ENCODE data around the gene CELSR1.

CELSR1 gene

DNA sequence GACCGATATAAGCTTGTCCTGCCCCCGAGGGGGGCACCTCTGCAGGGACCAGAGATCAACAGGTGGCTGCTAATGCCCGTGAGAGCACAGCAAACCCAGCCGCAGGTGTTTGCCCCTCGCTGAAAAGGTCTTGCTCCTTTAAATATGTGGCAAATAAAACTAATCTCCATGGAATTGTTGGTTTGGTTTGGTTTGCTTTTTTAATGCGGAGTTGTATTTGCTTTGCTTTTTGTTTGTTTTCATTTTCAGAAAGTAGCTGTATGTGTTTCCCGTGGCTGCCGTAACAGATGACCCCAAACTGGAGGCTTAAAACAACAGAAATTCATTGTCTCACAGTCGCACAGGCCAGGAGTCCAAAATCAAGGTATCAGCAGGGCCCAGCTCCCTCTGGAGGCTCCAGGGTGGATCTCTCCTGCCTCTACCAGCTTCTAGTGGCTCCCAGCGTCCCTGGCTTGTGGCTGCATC is 93.0 kb downstream of the CELSR1 start:
- no peaks in the 10 kb centered on the region for H3K27me3 ChIP-seq (ENCODE audit: control insufficient read depth in 1 of 2, insufficient read depth in 2 of 2, low read length in 2 of 2)
- H3K4me1 ChIP-seq (ENCODE audit: control insufficient read depth in 1 of 2, insufficient read depth in 2 of 2, low read length in 2 of 2), result no peaks in the 10 kb centered on the region
- H3K9me3 ChIP-seq (ENCODE audit: control insufficient read depth in 1 of 2, low read length in 2 of 2), result no peaks in the 10 kb centered on the region
- no peak overlapping the region for H3K27ac ChIP-seq (ENCODE audit: low read depth, low read length)
- no peak overlapping the region for H3K9ac ChIP-seq (ENCODE audit: low read depth in 1 of 2, low read length in 2 of 2)
- no peak overlapping the region for H3K4me3 ChIP-seq (ENCODE audit: low read depth in 1 of 2, low read length in 2 of 2)
- H3K36me3 ChIP-seq (ENCODE audit: control insufficient read depth in 1 of 2, insufficient read depth in 2 of 2, low read length in 2 of 2), result no peaks in the 10 kb centered on the region

DNA sequence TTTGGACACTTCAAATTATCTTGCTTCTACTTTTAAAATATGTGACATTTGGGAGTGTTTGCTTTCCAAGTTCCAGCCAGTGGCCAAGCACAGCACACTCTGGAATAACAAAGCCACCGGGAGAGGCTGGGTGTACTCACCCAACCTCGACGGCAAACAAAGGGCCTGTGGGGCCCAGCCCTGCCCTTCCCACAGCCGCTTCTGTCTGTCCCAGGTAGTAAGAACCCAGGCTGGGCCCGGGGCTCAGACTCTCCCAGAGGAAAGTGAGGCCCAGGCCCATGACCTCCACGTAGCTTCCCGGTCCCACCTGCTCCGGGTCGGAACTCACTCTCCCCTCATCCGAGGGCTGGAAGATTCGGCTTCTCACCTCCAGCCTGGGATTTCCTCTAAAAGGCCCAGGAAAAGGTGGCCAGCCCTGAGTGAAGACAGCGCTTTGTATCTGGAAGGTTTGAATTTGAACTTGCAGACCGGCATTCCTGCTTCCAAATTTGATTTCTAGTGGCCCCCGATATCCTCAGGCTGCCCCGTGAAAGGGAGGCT is 93.5 kb downstream of the CELSR1 start:
- H3K27ac ChIP-seq (ENCODE audit: low read depth, low read length), result no peak overlapping the region
- H3K4me1 ChIP-seq (ENCODE audit: control insufficient read depth in 1 of 2, insufficient read depth in 2 of 2, low read length in 2 of 2), result no peaks in the 10 kb centered on the region
- no peaks in the 10 kb centered on the region for H3K27me3 ChIP-seq (ENCODE audit: control insufficient read depth in 1 of 2, insufficient read depth in 2 of 2, low read length in 2 of 2)
- H3K4me3 ChIP-seq (ENCODE audit: low read depth in 1 of 2, low read length in 2 of 2), result no peak overlapping the region
- H3K9ac ChIP-seq (ENCODE audit: low read depth in 1 of 2, low read length in 2 of 2), result no peak overlapping the region
- no peaks in the 10 kb centered on the region for H3K9me3 ChIP-seq (ENCODE audit: control insufficient read depth in 1 of 2, low read length in 2 of 2)
- H3K36me3 ChIP-seq (ENCODE audit: control insufficient read depth in 1 of 2, insufficient read depth in 2 of 2, low read length in 2 of 2), result no peaks in the 10 kb centered on the region

DNA sequence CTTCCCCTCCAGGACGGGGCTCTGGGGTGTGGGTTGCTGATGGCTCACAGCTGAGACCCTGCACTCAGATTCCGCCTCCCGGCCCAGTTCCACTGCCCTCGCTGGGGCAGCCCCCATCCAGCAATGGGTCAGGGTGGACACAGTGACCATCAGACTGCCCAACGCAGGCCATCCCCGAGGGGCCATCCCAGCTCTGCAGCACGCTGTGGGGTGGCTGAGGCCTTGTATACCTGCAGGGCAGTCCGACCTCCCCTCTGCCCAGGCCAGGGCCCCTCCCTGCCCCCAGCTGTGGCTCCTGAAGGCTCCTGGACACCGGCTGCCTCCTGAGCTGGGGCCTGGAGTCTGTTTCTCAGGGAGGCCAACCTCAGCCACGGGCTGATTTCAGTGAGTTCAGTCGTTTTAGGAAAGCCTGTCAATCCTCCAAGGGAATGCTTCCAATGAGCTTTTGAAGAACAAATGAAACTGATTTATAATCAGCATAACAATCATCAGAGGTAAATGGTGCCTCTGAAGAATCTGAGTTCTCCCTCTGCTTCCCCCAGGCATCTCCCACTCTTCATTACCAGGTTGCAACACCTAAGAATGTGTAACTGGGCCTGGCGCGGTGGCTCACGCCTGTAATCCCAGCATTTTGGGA is 95.1 kb downstream of the CELSR1 start:
- Histone ChIP-seq H3K9ac (ENCODE audit: low read depth in 1 of 2, low read length in 2 of 2) (no peak overlapping the region), H3K27me3 (ENCODE audit: control insufficient read depth in 1 of 2, insufficient read depth in 2 of 2, low read length in 2 of 2) (no peaks in the 10 kb centered on the region), H3K36me3 (ENCODE audit: control insufficient read depth in 1 of 2, insufficient read depth in 2 of 2, low read length in 2 of 2) (no peaks in the 10 kb centered on the region), H3K9me3 (ENCODE audit: control insufficient read depth in 1 of 2, low read length in 2 of 2) (no peaks in the 10 kb centered on the region), H3K4me1 (ENCODE audit: control insufficient read depth in 1 of 2, insufficient read depth in 2 of 2, low read length in 2 of 2) (no peaks in the 10 kb centered on the region), H3K4me3 (ENCODE audit: low read depth in 1 of 2, low read length in 2 of 2) (no peak overlapping the region), H3K27ac (ENCODE audit: low read depth, low read length) (no peak overlapping the region)

DNA sequence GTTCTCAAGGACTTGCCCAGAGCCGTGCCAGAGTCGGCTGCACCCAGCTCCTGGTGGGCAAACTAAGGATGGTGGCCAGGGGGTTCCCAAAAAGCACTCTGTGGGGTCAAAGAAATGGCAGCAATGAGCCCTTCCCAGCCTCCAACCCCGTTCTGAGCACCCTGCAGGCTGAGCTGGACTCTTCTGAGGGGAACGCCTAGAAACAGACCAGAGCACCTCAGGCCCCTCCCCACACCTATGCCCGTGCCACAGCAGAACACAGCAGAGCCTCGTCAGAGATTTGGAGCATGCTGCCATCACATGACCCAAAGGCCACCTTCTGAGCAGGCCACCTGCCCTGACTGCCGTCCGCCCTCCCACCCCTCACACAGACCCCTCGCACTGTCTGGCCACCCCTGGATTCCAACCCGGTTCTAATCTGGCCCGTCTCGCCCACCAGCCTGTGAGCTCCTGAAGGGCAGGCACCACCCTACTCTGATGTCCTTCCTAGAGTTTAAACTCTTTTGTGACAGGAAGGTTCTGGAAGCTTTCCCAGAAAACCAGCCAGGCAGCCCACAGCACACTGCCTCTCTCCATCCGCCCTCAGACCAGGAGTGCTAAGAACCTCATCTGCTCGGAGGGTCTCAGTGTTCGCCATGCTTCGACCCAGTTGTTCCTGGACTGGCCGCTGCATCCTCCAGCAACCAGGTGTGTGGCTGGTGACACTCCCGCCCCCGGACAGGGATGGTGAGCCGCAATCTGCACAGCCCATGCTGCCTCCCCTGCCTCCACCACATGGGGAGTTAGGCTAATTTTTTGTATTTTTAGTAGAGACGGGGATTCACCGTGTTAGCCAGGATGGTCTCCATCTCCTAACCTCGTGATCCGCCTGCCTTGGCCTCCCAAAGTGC is 97.6 kb downstream of the CELSR1 start:
- Histone ChIP-seq H3K36me3 (ENCODE audit: control insufficient read depth in 1 of 2, insufficient read depth in 2 of 2, low read length in 2 of 2) (no peaks in the 10 kb centered on the region), H3K9ac (ENCODE audit: low read depth in 1 of 2, low read length in 2 of 2) (no peak overlapping the region), H3K27me3 (ENCODE audit: control insufficient read depth in 1 of 2, insufficient read depth in 2 of 2, low read length in 2 of 2) (no peaks in the 10 kb centered on the region), H3K4me3 (ENCODE audit: low read depth in 1 of 2, low read length in 2 of 2) (no peak overlapping the region), H3K9me3 (ENCODE audit: control insufficient read depth in 1 of 2, low read length in 2 of 2) (no peaks in the 10 kb centered on the region), H3K27ac (ENCODE audit: low read depth, low read length) (no peak overlapping the region), H3K4me1 (ENCODE audit: control insufficient read depth in 1 of 2, insufficient read depth in 2 of 2, low read length in 2 of 2) (no peaks in the 10 kb centered on the region)

DNA sequence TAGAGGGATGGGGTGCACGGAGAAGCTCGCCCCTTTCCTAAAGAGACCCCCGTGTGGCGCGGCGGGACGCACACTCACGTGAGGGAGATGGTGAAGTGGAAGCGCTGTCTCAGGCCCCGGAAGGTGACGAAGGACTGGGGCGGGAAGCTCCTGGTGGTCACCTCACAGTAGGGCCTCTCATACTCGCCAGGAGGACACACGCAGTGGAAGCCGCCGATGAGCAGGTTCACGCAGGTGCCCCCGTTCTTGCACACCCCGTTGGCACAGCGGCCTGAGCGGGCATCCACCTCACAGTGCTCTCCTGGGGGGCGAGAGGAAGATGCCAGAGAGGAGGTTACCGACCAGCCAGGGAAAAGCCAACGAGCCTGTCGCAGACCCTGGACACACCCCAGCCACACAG is 98.3 kb downstream of the CELSR1 start:
- no peak overlapping the region for H3K27ac ChIP-seq (ENCODE audit: low read depth, low read length)

DNA sequence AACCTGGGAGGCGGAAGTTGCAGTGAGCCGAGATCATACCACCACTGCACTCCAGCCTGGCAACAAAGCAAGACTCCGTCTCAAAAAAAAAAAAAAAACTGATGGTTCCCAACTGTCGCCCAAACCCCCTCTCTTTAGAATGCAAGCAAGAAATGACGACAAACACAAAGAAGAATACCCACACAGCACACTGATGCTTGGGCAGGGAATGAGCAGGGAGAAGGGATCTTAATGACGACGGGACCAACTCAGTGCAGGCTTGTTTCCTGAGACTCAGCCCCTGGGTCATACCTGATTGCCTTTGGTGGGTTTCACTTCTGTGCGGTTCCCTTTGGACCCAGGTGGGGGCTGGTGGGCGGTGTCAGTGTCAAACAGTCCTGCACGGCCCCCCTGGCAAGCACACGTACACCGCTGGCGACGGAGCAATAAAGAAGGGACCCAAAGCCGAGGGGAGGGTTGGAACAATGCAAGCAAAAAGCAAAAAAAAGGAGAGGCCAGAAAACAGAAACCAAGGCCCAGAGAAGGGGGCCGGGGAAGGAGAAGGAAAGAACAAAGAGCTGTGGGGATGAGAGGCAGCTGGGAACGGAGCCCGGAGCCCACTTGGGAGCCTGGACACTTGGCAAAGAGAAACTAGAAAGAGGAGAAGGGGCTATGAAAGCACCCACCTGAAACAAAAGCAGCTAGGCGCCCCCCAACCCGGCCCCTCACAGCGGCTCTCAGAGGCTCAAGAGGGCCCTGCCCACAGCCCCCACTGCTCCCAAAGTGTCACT is 99.6 kb downstream of the CELSR1 start:
- Histone ChIP-seq H3K4me3 (ENCODE audit: low read depth in 1 of 2, low read length in 2 of 2) (no peak overlapping the region), H3K4me1 (ENCODE audit: control insufficient read depth in 1 of 2, insufficient read depth in 2 of 2, low read length in 2 of 2) (peaks cover 0 to under 1% of the 10 kb centered on the region in 2 donors), H3K27me3 (ENCODE audit: control insufficient read depth in 1 of 2, insufficient read depth in 2 of 2, low read length in 2 of 2) (no peaks in the 10 kb centered on the region), H3K9me3 (ENCODE audit: control insufficient read depth in 1 of 2, low read length in 2 of 2) (no peaks in the 10 kb centered on the region), H3K36me3 (ENCODE audit: control insufficient read depth in 1 of 2, insufficient read depth in 2 of 2, low read length in 2 of 2) (no peaks in the 10 kb centered on the region), H3K9ac (ENCODE audit: low read depth in 1 of 2, low read length in 2 of 2) (no peak overlapping the region), H3K27ac (ENCODE audit: low read depth, low read length) (no peak overlapping the region)

More for the DNA sequence above, 98.3 kb downstream of the CELSR1 start:
- H3K9me3 ChIP-seq (ENCODE audit: control insufficient read depth in 1 of 2, low read length in 2 of 2), result no peaks in the 10 kb centered on the region
- no peaks in the 10 kb centered on the region for H3K4me1 ChIP-seq (ENCODE audit: control insufficient read depth in 1 of 2, insufficient read depth in 2 of 2, low read length in 2 of 2)
- no peak overlapping the region for H3K9ac ChIP-seq (ENCODE audit: low read depth in 1 of 2, low read length in 2 of 2)
- no peak overlapping the region for H3K4me3 ChIP-seq (ENCODE audit: low read depth in 1 of 2, low read length in 2 of 2)
- no peaks in the 10 kb centered on the region for H3K27me3 ChIP-seq (ENCODE audit: control insufficient read depth in 1 of 2, insufficient read depth in 2 of 2, low read length in 2 of 2)
- no peaks in the 10 kb centered on the region for H3K36me3 ChIP-seq (ENCODE audit: control insufficient read depth in 1 of 2, insufficient read depth in 2 of 2, low read length in 2 of 2)

DNA sequence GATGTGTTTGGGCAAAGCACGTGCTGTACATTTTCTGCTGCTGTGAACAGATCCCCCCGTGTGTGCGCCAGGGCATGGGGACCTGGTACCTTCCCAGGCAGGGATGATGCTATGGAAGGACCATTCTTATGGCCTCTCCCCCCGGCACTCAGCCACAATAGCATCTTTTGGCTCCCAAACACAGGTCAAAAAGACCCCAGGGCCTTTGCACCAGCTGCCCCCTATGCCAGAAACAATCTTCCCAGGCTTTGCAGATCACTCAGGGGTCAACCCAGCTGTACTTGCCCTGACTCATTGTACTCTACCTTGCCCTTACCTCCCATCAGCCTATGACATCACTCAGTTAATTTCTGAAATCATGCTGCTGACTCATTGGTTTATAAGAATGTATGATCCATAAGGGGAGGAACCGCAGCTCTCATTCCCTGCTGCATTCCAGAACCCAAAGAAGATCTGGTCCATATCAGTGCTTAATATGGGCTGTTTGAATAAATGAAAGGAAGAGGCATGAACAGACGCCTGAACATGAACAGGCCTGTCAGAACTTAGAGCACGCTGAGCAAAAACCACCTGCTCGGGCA is 100.7 kb downstream of the CELSR1 start:
- no peak overlapping the region for H3K9ac ChIP-seq (ENCODE audit: low read depth in 1 of 2, low read length in 2 of 2)
- no peaks in the 10 kb centered on the region for H3K36me3 ChIP-seq (ENCODE audit: control insufficient read depth in 1 of 2, insufficient read depth in 2 of 2, low read length in 2 of 2)
- no peak overlapping the region for H3K27ac ChIP-seq (ENCODE audit: low read depth, low read length)
- no peaks in the 10 kb centered on the region for H3K9me3 ChIP-seq (ENCODE audit: control insufficient read depth in 1 of 2, low read length in 2 of 2)
- H3K27me3 ChIP-seq (ENCODE audit: control insufficient read depth in 1 of 2, insufficient read depth in 2 of 2, low read length in 2 of 2), result no peaks in the 10 kb centered on the region
- peaks cover 9 to 10% of the 10 kb centered on the region in 2 donors for H3K4me1 ChIP-seq (ENCODE audit: control insufficient read depth in 1 of 2, insufficient read depth in 2 of 2, low read length in 2 of 2)
- no peak overlapping the region for H3K4me3 ChIP-seq (ENCODE audit: low read depth in 1 of 2, low read length in 2 of 2)

DNA sequence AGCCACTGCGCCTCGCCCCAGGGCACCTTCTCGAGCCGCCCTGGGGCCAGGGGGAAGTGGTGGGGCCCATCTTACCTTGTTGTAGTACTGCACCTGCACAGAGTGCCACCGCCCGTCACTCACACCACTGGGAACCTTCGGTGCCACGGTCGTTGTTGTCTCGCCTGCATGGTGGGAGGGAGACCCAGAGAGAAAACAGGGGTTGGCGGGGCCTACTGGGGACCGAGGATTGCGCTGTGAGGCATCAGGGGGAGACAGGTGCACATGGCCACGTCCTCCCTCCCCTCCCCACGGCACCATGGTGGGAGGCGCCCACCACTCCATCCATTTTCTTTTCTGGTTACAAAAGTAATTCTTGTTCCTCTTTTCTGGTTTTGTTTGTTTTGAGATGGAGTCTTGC is 104.1 kb downstream of the CELSR1 start:
- H3K27ac ChIP-seq (ENCODE audit: low read depth, low read length), result no peak overlapping the region
- H3K9me3 ChIP-seq (ENCODE audit: control insufficient read depth in 1 of 2, low read length in 2 of 2), result no peaks in the 10 kb centered on the region
- H3K4me3 ChIP-seq (ENCODE audit: low read depth in 1 of 2, low read length in 2 of 2), result no peak overlapping the region
- H3K36me3 ChIP-seq (ENCODE audit: control insufficient read depth in 1 of 2, insufficient read depth in 2 of 2, low read length in 2 of 2), result no peaks in the 10 kb centered on the region
- no peaks in the 10 kb centered on the region for H3K27me3 ChIP-seq (ENCODE audit: control insufficient read depth in 1 of 2, insufficient read depth in 2 of 2, low read length in 2 of 2)
- no peak overlapping the region for H3K9ac ChIP-seq (ENCODE audit: low read depth in 1 of 2, low read length in 2 of 2)
- peaks cover 9 to 16% of the 10 kb centered on the region in 2 donors for H3K4me1 ChIP-seq (ENCODE audit: control insufficient read depth in 1 of 2, insufficient read depth in 2 of 2, low read length in 2 of 2)

DNA sequence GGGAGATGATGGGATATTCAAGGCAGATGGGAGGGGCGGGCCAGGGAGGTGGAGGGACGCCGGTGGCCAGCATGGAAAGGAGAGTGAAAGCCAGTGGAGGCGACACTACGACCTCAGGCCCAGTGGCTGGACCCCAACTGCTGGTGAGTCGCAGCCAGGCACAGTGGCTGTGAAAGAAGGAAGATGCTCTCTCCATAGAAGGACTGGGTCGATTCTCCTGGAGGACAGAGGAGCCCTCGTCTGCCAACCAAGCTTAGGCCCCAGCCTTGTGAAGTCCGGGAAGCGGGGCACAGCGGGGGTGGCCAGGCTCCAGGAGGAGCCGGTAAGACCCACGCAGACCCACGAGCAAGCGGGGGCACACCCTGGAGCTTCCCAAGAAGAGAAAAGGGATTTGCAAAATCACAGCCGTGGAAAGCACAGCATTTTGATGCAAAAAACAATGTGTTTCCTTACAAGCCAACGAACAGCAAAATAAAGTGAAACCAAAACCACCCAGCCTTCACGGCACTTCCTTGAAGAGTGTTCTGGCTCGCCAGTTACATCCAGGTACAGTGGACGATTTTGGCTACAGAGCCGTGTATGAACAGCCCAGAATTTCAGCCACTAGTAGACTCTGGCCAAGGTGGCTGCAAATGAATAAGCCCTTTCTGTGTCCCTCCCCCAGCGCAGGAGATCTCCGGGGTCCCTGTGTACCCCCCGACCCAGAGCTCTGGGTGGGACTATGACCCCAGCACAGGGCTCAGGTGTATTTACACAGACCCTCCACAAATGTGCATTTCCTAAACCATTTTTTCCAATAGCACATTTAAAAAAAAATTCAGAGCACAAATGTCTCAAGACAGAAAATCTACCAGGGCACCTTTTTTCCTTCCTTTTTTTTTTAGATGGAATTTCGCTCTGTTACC is 105.0 kb downstream of the CELSR1 start:
- Histone ChIP-seq H3K4me1 (ENCODE audit: control insufficient read depth in 1 of 2, insufficient read depth in 2 of 2, low read length in 2 of 2) (peaks cover 9 to 16% of the 10 kb centered on the region in 2 donors), H3K9ac (ENCODE audit: low read depth in 1 of 2, low read length in 2 of 2) (peak overlapping the region; percentile 33 to 67), H3K4me3 (ENCODE audit: low read depth in 1 of 2, low read length in 2 of 2) (peak overlapping the region; percentile 62 to 89), H3K9me3 (ENCODE audit: control insufficient read depth in 1 of 2, low read length in 2 of 2) (no peaks in the 10 kb centered on the region), H3K36me3 (ENCODE audit: control insufficient read depth in 1 of 2, insufficient read depth in 2 of 2, low read length in 2 of 2) (no peaks in the 10 kb centered on the region), H3K27me3 (ENCODE audit: control insufficient read depth in 1 of 2, insufficient read depth in 2 of 2, low read length in 2 of 2) (no peaks in the 10 kb centered on the region), H3K27ac (ENCODE audit: low read depth, low read length) (no peak overlapping the region)
